Fibroblast of gingiva (primary cell): Measurements from ENCODE around the gene ALOXE3.
"Not testable (repeated sequence)": the region's sequence is repeated elsewhere in the genome, so short reads cannot be mapped to it uniquely, and the experiment has no call there.

ENCODE experiments used
- DNase-seq: peaks from one replicate; pipeline ENCODE4 v3.0.0-alpha.2; 2011; ENCODE audit warnings: low read depth

The ALOXE3 gene

GRCh38 chr17:8121681-8122421 is 3.5 kb upstream of the ALOXE3 start:
- DNase-seq = peak; percentile 61

- no peak for DNase-seq
Measured at GRCh38 chr17:8121407-8121680, 3.0 kb upstream of the ALOXE3 start.

GRCh38 chr17:8120520-8121406 is 2.4 kb upstream of the ALOXE3 start:
- peak; percentile 69 for DNase-seq

- DNase-seq = peak; percentile 90
Measured at GRCh38 chr17:8119581-8120519, 1.5 kb upstream of the ALOXE3 start.

GRCh38 chr17:8118769-8119580 is 661 bp upstream of the ALOXE3 start:
- peak; percentile 72 for DNase-seq

GRCh38 chr17:8117367-8117979 is 841 bp downstream of the ALOXE3 start:
- DNase-seq = no peak

GRCh38 chr17:8116776-8117175 is 1.5 kb downstream of the ALOXE3 start:
- no peak for DNase-seq

- DNase-seq = no peak
Measured at GRCh38 chr17:8110907-8111306, 7.4 kb downstream of the ALOXE3 start.

- DNase-seq = no peak
Measured at GRCh38 chr17:8110456-8110804, 7.9 kb downstream of the ALOXE3 start.

- no peak for DNase-seq
Measured at GRCh38 chr17:8109661-8110455, 8.5 kb downstream of the ALOXE3 start.

GRCh38 chr17:8108972-8109660 is 9.2 kb downstream of the ALOXE3 start:
- no peak for DNase-seq

GRCh38 chr17:8106980-8107379 is 11.3 kb downstream of the ALOXE3 start:
- DNase-seq = not testable (repeated sequence)

- no peak for DNase-seq
Measured at GRCh38 chr17:8105957-8106398, 12.3 kb downstream of the ALOXE3 start.

- no peak for DNase-seq
Measured at GRCh38 chr17:8104911-8105310, 13.4 kb downstream of the ALOXE3 start.

GRCh38 chr17:8103549-8103948 is 14.8 kb downstream of the ALOXE3 start:
- no peak for DNase-seq

- no peak for DNase-seq
Measured at GRCh38 chr17:8101721-8102120, 16.6 kb downstream of the ALOXE3 start.

- no peak for DNase-seq
Measured at GRCh38 chr17:8100763-8101162, 17.6 kb downstream of the ALOXE3 start.

- DNase-seq = no peak
Measured at GRCh38 chr17:8100111-8100510, 18.2 kb downstream of the ALOXE3 start.

- no peak for DNase-seq
Measured at GRCh38 chr17:8096541-8096940, 21.8 kb downstream of the ALOXE3 start.

GRCh38 chr17:8095361-8095760 is 23.0 kb downstream of the ALOXE3 start:
- no peak for DNase-seq
